WTC11 (cell line): ENCODE data around the gene PPP1R16B. TPM values are rescaled to one million over a fixed set of nuclear protein-coding genes. Genes with fewer than 3 reads are reported as not detected.

Experiments used
- ATAC-seq: fragments of 200-7000 bp; cut with Tn5 transposase; 2 replicates; pipeline ENCODE4 v1.10.0; 2021; ENCODE audit warnings: mild to moderate bottlenecking, moderate library complexity
- CTCF ChIA-PET: fragments of 300-600 bp; sonication (Branson Sonifier 250); formaldehyde crosslinking; loops from one replicate; lab custom pipeline; 2021; ENCODE audit warnings: antibody characterized with exemption; lab: Charles Lee
- POLR2A ChIA-PET: fragments of 350-600 bp; sonication (Branson Sonifier 250); formaldehyde crosslinking; loops from one replicate; lab custom pipeline; 2021; ENCODE audit warnings: antibody characterized with exemption; lab: Charles Lee
- DNase-seq: peaks from one replicate; pipeline ENCODE4 v3.0.0; 2021; ENCODE audit warnings: low spot score
- H3K27ac Mint-ChIP-seq: 2 replicates; pipeline ENCODE4 v1.8.0; 2021; ENCODE audit warnings: mixed read lengths
- H3K27me3 Mint-ChIP-seq: 2 replicates; pipeline ENCODE4 v1.8.0; 2021; ENCODE audit warnings: low read depth, mild to moderate bottlenecking, moderate library complexity, mixed read lengths
- H3K36me3 Mint-ChIP-seq: 2 replicates; pipeline ENCODE4 v1.8.0; 2021; ENCODE audit warnings: mixed read lengths
- H3K4me1 Mint-ChIP-seq: 2 replicates; pipeline ENCODE4 v1.8.0; 2022; ENCODE audit warnings: mixed read lengths
- H3K4me3 Mint-ChIP-seq: 2 replicates; pipeline ENCODE4 v1.8.0; 2021; ENCODE audit warnings: mild to moderate bottlenecking, moderate library complexity, mixed read lengths
- H3K9me3 Mint-ChIP-seq: 2 replicates; pipeline ENCODE4 v1.8.0; 2021; ENCODE audit warnings: mixed read lengths
- ATF2 ChIP-seq: sonication (generic); formaldehyde crosslinking; IDR thresholded peaks from 2 replicates; pipeline ENCODE4 v1.8.1; 2022; ENCODE audit warnings: low read depth, missing genetic modification reagents, borderline replicate concordance
- CBFB ChIP-seq: sonication (generic); formaldehyde crosslinking; IDR thresholded peaks from 2 replicates; pipeline ENCODE4 v1.8.1; 2022; ENCODE audit warnings: mild to moderate bottlenecking, low read depth, missing genetic modification reagents
- CREB1 ChIP-seq: sonication (generic); formaldehyde crosslinking; IDR thresholded peaks from 2 replicates; pipeline ENCODE4 v1.8.0; 2023; ENCODE audit warnings: mild to moderate bottlenecking, missing genetic modification reagents
- E2F1 ChIP-seq: sonication (generic); formaldehyde crosslinking; IDR thresholded peaks from 2 replicates; pipeline ENCODE4 v1.8.0; 2022; ENCODE audit warnings: mild to moderate bottlenecking, missing genetic modification reagents
- ESRRA ChIP-seq: sonication (generic); formaldehyde crosslinking; IDR thresholded peaks from 2 replicates; pipeline ENCODE4 v1.8.1; 2022; ENCODE audit warnings: mild to moderate bottlenecking, missing genetic modification reagents, borderline replicate concordance
- ETV6 ChIP-seq: sonication (generic); formaldehyde crosslinking; IDR thresholded peaks from 2 replicates; pipeline ENCODE4 v1.8.1; 2022; ENCODE audit warnings: mild to moderate bottlenecking, missing genetic modification reagents
- GABPB1 ChIP-seq: sonication (generic); formaldehyde crosslinking; IDR thresholded peaks from 2 replicates; pipeline ENCODE4 v1.8.1; 2023; ENCODE audit warnings: mild to moderate bottlenecking, missing genetic modification reagents
- GRHL2 ChIP-seq: fragments of 250-450 bp; sonication (Bioruptor Pico); IDR thresholded peaks from 2 replicates; pipeline ENCODE4 v1.8.0; 2022; ENCODE audit warnings: mild to moderate bottlenecking, moderate library complexity; ENCODE audit not compliant: insufficient replicate concordance, severe bottlenecking
- HMGA2 ChIP-seq: fragments of 250-450 bp; sonication (Bioruptor Pico); IDR thresholded peaks from 2 replicates; pipeline ENCODE4 v1.4.0; 2021; ENCODE audit warnings: mild to moderate bottlenecking, moderate library complexity
- IRF2 ChIP-seq: sonication (generic); formaldehyde crosslinking; IDR thresholded peaks from 2 replicates; pipeline ENCODE4 v1.8.0; 2022; ENCODE audit warnings: low read depth, missing genetic modification reagents, borderline replicate concordance
- MXD4 ChIP-seq: fragments of 250-450 bp; sonication (Bioruptor Pico); IDR thresholded peaks from 2 replicates; pipeline ENCODE4 v1.8.0; 2021; ENCODE audit warnings: mild to moderate bottlenecking, moderate library complexity, borderline replicate concordance
- NFATC4 ChIP-seq: fragments of 250-450 bp; sonication (Bioruptor Pico); IDR thresholded peaks from 2 replicates; pipeline ENCODE4 v1.9.0; 2021; ENCODE audit warnings: mild to moderate bottlenecking
- NR2C2 ChIP-seq: sonication (generic); formaldehyde crosslinking; IDR thresholded peaks from 2 replicates; pipeline ENCODE4 v1.8.0; 2022; ENCODE audit warnings: mild to moderate bottlenecking, missing genetic modification reagents
- PRRX2 ChIP-seq: fragments of 250-450 bp; sonication (Bioruptor Pico); IDR thresholded peaks from 2 replicates; pipeline ENCODE4 v1.8.0; 2021; ENCODE audit warnings: mild to moderate bottlenecking
- SOX15 ChIP-seq: fragments of 250-450 bp; sonication (Bioruptor Pico); IDR thresholded peaks from 2 replicates; pipeline ENCODE4 v1.9.0; 2021; ENCODE audit warnings: mild to moderate bottlenecking
- TEAD4 ChIP-seq: sonication (generic); formaldehyde crosslinking; IDR thresholded peaks from 2 replicates; pipeline ENCODE4 v1.8.0; 2022; ENCODE audit warnings: mild to moderate bottlenecking, missing genetic modification reagents
- USF2 ChIP-seq: sonication (generic); formaldehyde crosslinking; IDR thresholded peaks from 2 replicates; pipeline ENCODE4 v1.8.1; 2023; ENCODE audit warnings: mild to moderate bottlenecking, missing genetic modification reagents, moderate library complexity
- ZBTB43 ChIP-seq: sonication (generic); formaldehyde crosslinking; IDR thresholded peaks from 2 replicates; pipeline ENCODE4 v1.8.1; 2023; ENCODE audit warnings: mild to moderate bottlenecking, missing genetic modification reagents
- ZMAT4 ChIP-seq: fragments of 250-450 bp; sonication (Bioruptor Pico); IDR thresholded peaks from 2 replicates; pipeline ENCODE4 v1.9.0; 2021; ENCODE audit warnings: mild to moderate bottlenecking
- ZNF121 ChIP-seq: sonication (generic); formaldehyde crosslinking; IDR thresholded peaks from 2 replicates; pipeline ENCODE4 v1.8.0; 2023; ENCODE audit warnings: missing genetic modification reagents
- ZNF281 ChIP-seq: sonication (generic); formaldehyde crosslinking; IDR thresholded peaks from 2 replicates; pipeline ENCODE4 v1.8.0; 2023; ENCODE audit warnings: mild to moderate bottlenecking, missing genetic modification reagents
- ZNF396 ChIP-seq: fragments of 250-450 bp; sonication (Bioruptor Pico); IDR thresholded peaks from 2 replicates; pipeline ENCODE4 v1.8.0; 2021; ENCODE audit warnings: mild to moderate bottlenecking, moderate library complexity, borderline replicate concordance
- ZNF425 ChIP-seq: fragments of 250-450 bp; sonication (Bioruptor Pico); conservative IDR thresholded peaks from 2 replicates; pipeline ENCODE4 v1.9.0; 2021; ENCODE audit warnings: mild to moderate bottlenecking
- total RNA-seq: library from RNA; stranded (reverse); gene quantifications from 3 replicates; pipeline ENCODE4 v1.2.3, GENCODE V29; 2021

PPP1R16B gene
- total RNA-seq, 1 experiment from 2014 or later, result 12.0 TPM

- TF ChIP-seq E2F1 (no peak), PRRX2 (no peak)
- TF ChIP-seq, all 79 proteins: peak for 0
Measured at GRCh38 chr20:38856570-38856969, 51.1 kb downstream of the PPP1R16B start (continued).

GRCh38 chr20:38857703-38858102 is 52.2 kb downstream of the PPP1R16B start:
- DNase-seq, result no peak
- peaks cover 20% of the 10 kb centered on the region for H3K4me1 Mint-ChIP-seq
- no peak overlapping the region for H3K4me3 Mint-ChIP-seq
- H3K27me3 Mint-ChIP-seq, result no peaks in the 10 kb centered on the region; the same call in 1 of the 2 replicates
- no peak for TF ChIP-seq ZBTB43 (CRISPR knock-in tag)
- no peak for TF ChIP-seq CREB1
- TF ChIP-seq ETV6 (CRISPR knock-in tag), result no peak
- no peak for TF ChIP-seq HMGA2 (CRISPR knock-in tag)
- TF ChIP-seq ZNF425, result no peak
- TF ChIP-seq SOX15 (CRISPR knock-in tag), result no peak
- TF ChIP-seq TEAD4 (CRISPR knock-in tag), result no peak
- TF ChIP-seq ZNF121 (CRISPR knock-in tag), result no peak
- no peak for TF ChIP-seq NFATC4
- TF ChIP-seq IRF2 (CRISPR knock-in tag), result no peak
- TF ChIP-seq ZMAT4, result no peak
- no peak for TF ChIP-seq ESRRA (CRISPR knock-in tag)
- no peak overlapping the region for H3K27ac Mint-ChIP-seq
- no peaks in the 10 kb centered on the region for H3K36me3 Mint-ChIP-seq
- CTCF ChIA-PET, result interaction anchor here (0.9 kb wide), 1 partner anchor 67 kb away, joined by 3 read pairs; no protein-coding TSS in a partner anchor
- peaks cover 4% of the 10 kb centered on the region; the same call in 1 of the 2 replicates for H3K9me3 Mint-ChIP-seq
- no peak for ATAC-seq
- POLR2A ChIA-PET, result no interaction called here

GRCh38 chr20:38859070-38859690 is 53.7 kb downstream of the PPP1R16B start:
- ATAC-seq, result no peak
- TF ChIP-seq ATF2 (CRISPR knock-in tag), result no peak
- TF ChIP-seq GRHL2 (CRISPR knock-in tag), result no peak
- no peak for TF ChIP-seq SOX15 (CRISPR knock-in tag)
- no peak for TF ChIP-seq ZNF396 (CRISPR knock-in tag)
- TF ChIP-seq ZNF281 (CRISPR knock-in tag), result no peak
- no peak for TF ChIP-seq ZNF121 (CRISPR knock-in tag)
- no peak for TF ChIP-seq USF2 (CRISPR knock-in tag)
- no peak for TF ChIP-seq CBFB (CRISPR knock-in tag)
- TF ChIP-seq NR2C2 (CRISPR knock-in tag), result no peak
- no peak for TF ChIP-seq GABPB1
- TF ChIP-seq MXD4 (CRISPR knock-in tag), result no peak
- TF ChIP-seq CREB1, result no peak

More at GRCh38 chr20:38859070-38859690, 53.7 kb downstream of the PPP1R16B start:
- Mint-ChIP-seq H3K27ac (no peak overlapping the region), H3K4me3 (no peak overlapping the region), H3K27me3 (no peaks in the 10 kb centered on the region; the same call in 1 of the 2 replicates), H3K4me1 (peaks cover 22% of the 10 kb centered on the region), H3K36me3 (no peaks in the 10 kb centered on the region), H3K9me3 (peaks cover 4% of the 10 kb centered on the region; the same call in 1 of the 2 replicates)
- POLR2A ChIA-PET, result no interaction called here
- DNase-seq, result no peak
- CTCF ChIA-PET, result interaction anchor here (1.0 to 2.4 kb wide), 5 partner anchors 16 to 69 kb away, joined by 3 to 6 read pairs (median 4); partner anchors contain the start of gene PPP1R16B
